IgD-negative memory B cell (primary cell): Measurements from ENCODE around the gene FSIP1. TPM values are rescaled to one million over a fixed set of nuclear protein-coding genes. Genes with fewer than 3 reads are reported as not detected.

Experiments
- H3K27ac Mint-ChIP-seq, 3 donors: one replicate each; pipeline ENCODE4 v1.8.0; 2020 to 2022; ENCODE audit warnings: mild to moderate bottlenecking in 3 of 3, mixed read lengths in 3 of 3, moderate library complexity in 1 of 3
- H3K27me3 Mint-ChIP-seq: one replicate; pipeline ENCODE4 v1.8.0; 2021; ENCODE audit warnings: mixed read lengths
- H3K36me3 Mint-ChIP-seq: one replicate; pipeline ENCODE4 v1.8.0; 2020; ENCODE audit warnings: mild to moderate bottlenecking, mixed read lengths
- H3K4me1 Mint-ChIP-seq, 3 donors: one replicate each; pipeline ENCODE4 v1.8.0; 2020 to 2022; ENCODE audit warnings: mixed read lengths in 3 of 3, mild to moderate bottlenecking in 1 of 3
- H3K4me3 Mint-ChIP-seq, 4 donors: one replicate each; pipeline ENCODE4 v1.8.0; 2020 to 2022; ENCODE audit warnings: mild to moderate bottlenecking in 4 of 4, mixed read lengths in 4 of 4, moderate library complexity in 3 of 4
- H3K9me3 Mint-ChIP-seq, 3 donors: one replicate each; pipeline ENCODE4 v1.8.0; 2020 to 2021; ENCODE audit warnings: mixed read lengths in 3 of 3, mild to moderate bottlenecking in 1 of 3
- polyA plus RNA-seq: library from polyadenylated mRNA; unstranded; fragments of 300-500 nt; fragmentation: Illumina TruSeq; gene quantifications from one replicate; pipeline ENCODE4 v1.2.3, GENCODE V29; 2021

The FSIP1 gene
- polyA plus RNA-seq, 1 donor from 2014 or later = 0.61 TPM

- no peaks in the 10 kb centered on the region for H3K36me3 Mint-ChIP-seq
- H3K4me1 Mint-ChIP-seq = peaks cover 5 to 26% (median 8%) of the 10 kb centered on the region in 3 donors
- H3K9me3 Mint-ChIP-seq = no peaks in the 10 kb centered on the region
- H3K4me3 Mint-ChIP-seq = no peak overlapping the region
- peaks cover 1% of the 10 kb centered on the region for H3K27me3 Mint-ChIP-seq
- H3K27ac Mint-ChIP-seq = peak overlapping the region in 1 of 3 donors; percentile 1
Measured at GRCh38 chr15:39628546-39629257, 153.9 kb downstream of the FSIP1 start.

- Mint-ChIP-seq H3K27ac (no peak overlapping the region), H3K27me3 (peaks cover 1% of the 10 kb centered on the region), H3K36me3 (no peaks in the 10 kb centered on the region), H3K4me3 (no peak overlapping the region), H3K4me1 (peaks cover 5 to 30% (median 8%) of the 10 kb centered on the region in 3 donors), H3K9me3 (no peaks in the 10 kb centered on the region)
Measured at GRCh38 chr15:39628144-39628508, 154.5 kb downstream of the FSIP1 start.

DNA sequence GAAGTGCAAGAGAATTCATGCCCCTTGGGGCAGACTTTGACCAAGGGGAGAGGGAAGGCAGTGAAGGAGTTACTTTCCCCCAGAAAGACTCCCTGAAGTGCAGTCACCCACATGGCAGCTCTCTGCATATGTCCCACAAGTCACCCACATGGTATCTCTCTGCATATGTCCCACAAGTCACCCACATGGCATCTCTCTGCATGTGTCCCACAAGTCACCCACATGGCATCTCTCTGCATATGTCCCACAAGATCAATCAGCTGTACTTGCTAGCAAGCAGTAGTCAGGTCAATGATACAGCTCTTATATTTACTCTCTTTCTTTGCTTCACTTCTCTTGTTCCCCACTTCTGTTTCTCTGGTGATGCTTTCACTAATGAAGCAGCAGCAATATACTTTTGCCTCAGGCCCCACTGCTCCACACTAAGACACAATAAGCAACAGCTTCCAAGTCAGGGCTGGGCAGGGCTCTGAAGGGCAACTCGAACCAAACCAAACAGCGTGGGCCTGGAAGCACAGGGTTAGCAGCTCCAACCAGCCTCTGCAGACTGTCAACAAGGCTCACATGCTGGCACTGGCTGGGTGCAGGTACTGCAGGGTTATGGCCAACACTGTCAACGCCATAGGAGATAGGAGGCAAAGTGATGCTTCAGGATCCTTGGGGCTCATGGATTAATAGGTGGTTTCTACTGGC lies 155.0 kb downstream of the FSIP1 start:
- peaks cover 5 to 30% (median 10%) of the 10 kb centered on the region in 3 donors for H3K4me1 Mint-ChIP-seq
- no peaks in the 10 kb centered on the region for H3K36me3 Mint-ChIP-seq
- H3K27ac Mint-ChIP-seq = no peak overlapping the region
- H3K4me3 Mint-ChIP-seq = no peak overlapping the region
- peaks cover 1% of the 10 kb centered on the region for H3K27me3 Mint-ChIP-seq
- H3K9me3 Mint-ChIP-seq = no peaks in the 10 kb centered on the region

GRCh38 chr15:39625856-39626255 lies 156.8 kb downstream of the FSIP1 start:
- Mint-ChIP-seq H3K4me3 (no peak overlapping the region), H3K9me3 (no peaks in the 10 kb centered on the region), H3K4me1 (peaks cover 5 to 30% (median 10%) of the 10 kb centered on the region in 3 donors), H3K36me3 (no peaks in the 10 kb centered on the region), H3K27me3 (peaks cover 1% of the 10 kb centered on the region), H3K27ac (no peak overlapping the region)

DNA sequence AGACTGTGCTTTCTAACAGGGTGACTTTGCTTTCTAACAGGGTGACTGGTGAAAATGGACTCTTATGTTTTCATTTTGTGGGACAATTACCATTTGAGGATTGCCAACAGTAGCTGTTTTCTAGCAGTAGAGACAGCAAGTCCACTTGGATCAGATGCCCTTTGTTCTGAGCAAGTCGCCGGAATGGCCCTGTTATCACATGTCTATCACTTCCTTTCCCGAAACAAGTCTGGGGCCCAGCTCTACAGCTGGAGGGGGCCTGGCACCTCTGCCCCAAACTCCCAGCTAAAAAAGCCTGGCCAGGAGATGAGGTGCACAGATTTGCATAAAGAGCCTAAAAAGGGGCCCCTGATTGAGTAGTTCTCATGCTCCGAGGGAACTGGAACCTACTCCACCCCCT lies 157.2 kb downstream of the FSIP1 start:
- H3K27me3 Mint-ChIP-seq = peaks cover 1% of the 10 kb centered on the region
- peak overlapping the region in 2 of 3 donors; percentile 74 to 96 for H3K27ac Mint-ChIP-seq
- peaks cover 5 to 30% (median 10%) of the 10 kb centered on the region in 3 donors for H3K4me1 Mint-ChIP-seq
- no peaks in the 10 kb centered on the region for H3K9me3 Mint-ChIP-seq
- H3K36me3 Mint-ChIP-seq = no peaks in the 10 kb centered on the region
- H3K4me3 Mint-ChIP-seq = peak overlapping the region in 2 of 4 donors; percentile 47 to 73

DNA sequence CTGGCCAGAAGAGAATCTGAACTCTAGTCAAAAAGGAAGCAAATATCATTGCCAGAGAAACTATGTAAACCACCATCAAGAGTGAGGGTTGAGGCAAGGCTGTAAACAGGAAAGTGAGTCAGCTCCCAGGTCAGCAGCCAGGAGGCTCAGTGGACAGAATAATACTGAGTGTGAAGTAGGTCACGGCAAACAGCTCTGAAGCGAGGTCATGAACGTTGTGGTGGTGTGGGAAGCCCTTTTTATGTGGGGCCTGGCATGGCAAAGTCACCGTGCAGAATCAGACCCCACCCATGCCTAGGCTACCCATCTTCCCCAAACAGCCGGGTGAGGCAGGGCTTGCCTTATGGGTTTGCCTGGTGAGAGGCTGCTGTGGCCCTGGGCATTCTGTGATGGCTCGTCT lies 157.8 kb downstream of the FSIP1 start:
- no peaks in the 10 kb centered on the region for H3K9me3 Mint-ChIP-seq
- H3K27ac Mint-ChIP-seq = peak overlapping the region; percentile 74 to 96 (median 85)

DNA sequence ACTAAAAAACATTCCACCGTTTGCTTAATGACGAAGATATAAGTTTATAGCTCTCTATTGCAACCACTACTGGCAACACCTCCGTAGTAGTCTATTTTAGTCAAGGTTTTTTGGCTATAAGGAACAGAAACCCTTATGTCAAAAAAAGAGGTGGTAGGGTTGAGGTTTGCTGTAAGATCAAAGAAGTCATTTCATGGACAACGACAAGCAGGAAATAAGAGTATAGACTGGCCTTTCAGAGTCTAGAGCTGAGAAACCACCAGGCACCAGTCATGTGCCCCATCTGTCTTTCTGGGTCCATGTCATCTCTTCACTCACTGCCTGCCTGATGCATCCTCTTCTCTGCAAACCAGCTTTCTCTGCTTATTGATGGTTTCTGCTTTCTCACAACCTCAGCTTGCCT lies 159.1 kb downstream of the FSIP1 start:
- Mint-ChIP-seq H3K27ac (no peak overlapping the region), H3K4me3 (peak overlapping the region in 1 of 4 donors; percentile 15), H3K27me3 (peaks cover 1% of the 10 kb centered on the region), H3K36me3 (no peaks in the 10 kb centered on the region), H3K9me3 (no peaks in the 10 kb centered on the region), H3K4me1 (peaks cover 5 to 20% (median 8%) of the 10 kb centered on the region in 3 donors)

More for the DNA sequence above, 157.8 kb downstream of the FSIP1 start:
- Mint-ChIP-seq H3K27me3 (peaks cover 1% of the 10 kb centered on the region), H3K4me1 (peaks cover 5 to 28% (median 10%) of the 10 kb centered on the region in 3 donors), H3K36me3 (no peaks in the 10 kb centered on the region), H3K4me3 (peak overlapping the region in 3 of 4 donors; percentile 2 to 74 (median 73))

GRCh38 chr15:39622660-39623516 lies 159.8 kb downstream of the FSIP1 start:
- Mint-ChIP-seq H3K36me3 (no peaks in the 10 kb centered on the region), H3K4me3 (no peak overlapping the region), H3K4me1 (peaks cover 5 to 20% (median 8%) of the 10 kb centered on the region in 3 donors), H3K27me3 (peaks cover 1% of the 10 kb centered on the region), H3K27ac (no peak overlapping the region), H3K9me3 (no peaks in the 10 kb centered on the region)

- peaks cover 1% of the 10 kb centered on the region for H3K27me3 Mint-ChIP-seq
- no peak overlapping the region for H3K4me3 Mint-ChIP-seq
- no peak overlapping the region for H3K27ac Mint-ChIP-seq
- H3K9me3 Mint-ChIP-seq = no peaks in the 10 kb centered on the region
- peaks cover 5 to 20% (median 8%) of the 10 kb centered on the region in 3 donors for H3K4me1 Mint-ChIP-seq
- H3K36me3 Mint-ChIP-seq = no peaks in the 10 kb centered on the region
Measured at GRCh38 chr15:39621976-39622375, 160.7 kb downstream of the FSIP1 start.

DNA sequence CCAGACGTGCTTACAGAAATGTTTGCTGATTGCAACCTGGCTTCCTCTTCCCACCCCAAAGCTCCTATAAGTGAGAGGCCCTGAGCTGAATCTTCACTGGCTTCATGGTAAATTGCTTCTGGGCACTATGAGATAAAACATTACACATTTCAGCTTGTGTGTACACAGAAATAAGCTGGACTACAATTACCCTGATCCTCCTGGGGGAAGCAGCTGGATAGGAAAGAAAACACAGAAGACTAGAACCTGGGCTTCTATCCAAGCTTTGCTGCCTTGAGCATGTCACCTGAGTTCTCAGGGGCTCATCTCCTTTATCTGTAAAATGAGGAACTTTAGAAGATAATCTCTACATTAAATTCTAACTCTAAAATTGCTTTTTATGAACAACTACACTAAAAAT lies 161.4 kb downstream of the FSIP1 start:
- no peak overlapping the region for H3K4me3 Mint-ChIP-seq
- no peaks in the 10 kb centered on the region for H3K9me3 Mint-ChIP-seq
- peaks cover 5 to 17% (median 8%) of the 10 kb centered on the region in 3 donors for H3K4me1 Mint-ChIP-seq
- H3K27ac Mint-ChIP-seq = no peak overlapping the region
- H3K27me3 Mint-ChIP-seq = peaks cover 1% of the 10 kb centered on the region
- no peaks in the 10 kb centered on the region for H3K36me3 Mint-ChIP-seq

GRCh38 chr15:39618063-39618823 lies 164.4 kb downstream of the FSIP1 start:
- H3K4me3 Mint-ChIP-seq = no peak overlapping the region
- no peaks in the 10 kb centered on the region for H3K27me3 Mint-ChIP-seq
- peaks cover 0 to 5% (median 3%) of the 10 kb centered on the region in 3 donors for H3K9me3 Mint-ChIP-seq
- peaks cover 0 to 2% (median under 1%) of the 10 kb centered on the region in 3 donors for H3K4me1 Mint-ChIP-seq
- H3K27ac Mint-ChIP-seq = no peak overlapping the region
- peaks cover 2% of the 10 kb centered on the region for H3K36me3 Mint-ChIP-seq

DNA sequence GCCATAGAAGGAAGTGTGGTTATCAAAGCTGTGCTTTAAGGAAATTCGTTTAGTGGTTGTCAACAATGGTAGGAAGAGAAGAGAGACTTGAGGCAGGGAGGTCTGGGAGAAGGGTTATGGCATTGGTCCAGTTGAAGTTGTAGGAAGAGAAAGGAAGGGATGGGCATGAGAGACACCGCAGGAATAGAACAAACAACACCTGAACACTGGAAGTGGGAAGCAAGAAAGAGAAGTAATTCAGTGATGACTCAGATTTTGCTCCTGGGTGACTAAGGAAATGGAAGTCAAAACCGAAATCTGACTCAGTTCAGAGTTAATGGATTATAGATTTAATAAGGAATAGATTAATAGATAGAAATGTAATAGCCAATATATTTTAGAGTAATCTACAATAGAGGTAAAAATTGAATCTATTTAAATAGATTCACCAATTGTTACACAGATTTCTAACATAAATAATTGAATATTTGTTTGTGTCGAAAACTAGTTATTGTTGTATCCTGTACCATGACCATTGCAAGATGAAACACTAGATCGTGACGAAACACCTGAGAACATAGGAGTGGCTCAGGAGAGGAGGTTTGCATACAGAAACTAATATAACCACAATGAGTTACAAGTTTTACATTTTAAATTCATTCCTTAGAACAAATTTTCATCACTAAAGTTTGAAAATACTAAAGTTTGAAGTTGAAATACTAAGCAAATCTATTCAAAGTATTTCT lies 165.7 kb downstream of the FSIP1 start:
- H3K36me3 Mint-ChIP-seq = peaks cover 4% of the 10 kb centered on the region
- peaks cover 3 to 5% (median 5%) of the 10 kb centered on the region in 3 donors for H3K9me3 Mint-ChIP-seq
- no peaks in the 10 kb centered on the region for H3K27me3 Mint-ChIP-seq
- no peaks in the 10 kb centered on the region for H3K4me1 Mint-ChIP-seq
- H3K4me3 Mint-ChIP-seq = no peak overlapping the region
- H3K27ac Mint-ChIP-seq = no peak overlapping the region

GRCh38 chr15:39613861-39614260 lies 168.8 kb downstream of the FSIP1 start:
- Mint-ChIP-seq H3K27ac (no peak overlapping the region), H3K36me3 (peaks cover 5% of the 10 kb centered on the region), H3K4me1 (no peaks in the 10 kb centered on the region), H3K9me3 (peaks cover 3 to 19% (median 16%) of the 10 kb centered on the region in 3 donors), H3K4me3 (no peak overlapping the region), H3K27me3 (no peaks in the 10 kb centered on the region)

DNA sequence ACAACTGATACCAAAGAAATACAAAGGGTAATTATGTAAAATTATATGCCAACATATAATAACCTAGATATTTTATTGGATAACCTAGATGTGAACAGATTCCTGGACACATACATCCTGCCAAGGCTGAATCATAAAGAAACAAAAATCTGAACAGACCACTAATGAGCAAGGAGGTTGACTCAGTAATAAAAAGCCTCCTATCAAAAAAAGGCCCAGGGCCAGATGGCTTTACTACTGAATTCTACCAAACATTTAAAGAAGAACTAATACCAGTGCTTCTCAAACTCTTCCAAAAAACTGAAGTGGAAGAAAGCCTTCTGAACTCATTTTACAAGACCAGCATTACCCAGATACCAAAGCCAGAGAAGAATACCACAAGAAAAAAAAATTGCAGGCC lies 169.4 kb downstream of the FSIP1 start:
- no peaks in the 10 kb centered on the region for H3K27me3 Mint-ChIP-seq
- peaks cover 4 to 20% (median 19%) of the 10 kb centered on the region in 3 donors for H3K9me3 Mint-ChIP-seq
- H3K27ac Mint-ChIP-seq = no peak overlapping the region
- no peaks in the 10 kb centered on the region for H3K4me1 Mint-ChIP-seq
- H3K36me3 Mint-ChIP-seq = peaks cover 5% of the 10 kb centered on the region
- no peak overlapping the region for H3K4me3 Mint-ChIP-seq
